ENCODE measurements around the gene TRABD2A.

- TF ChIP-seq CTCF (IDR thresholded peaks at IDR 0.05 in 2 of 3, conservative IDR thresholded peaks at IDR 0.05 in 1 of 3; ENCODE audit: borderline replicate concordance in 1 of 3, insufficient read depth in 1 of 3, low read depth in 2 of 3, low read length in 2 of 3) (no peak), JUND (IDR thresholded peaks at IDR 0.05) (no peak), POLR2A (IDR thresholded peaks at IDR 0.05; ENCODE audit: borderline replicate concordance, extremely low read depth, insufficient read depth, insufficient read length) (no peak)
These were observed 6.3 kb downstream of the TRABD2A start for GRCh38 chr2:84874381-84875212.
